Psoas muscle (tissue), 8 donors: ENCODE results near the gene ARHGAP23. TPM values are rescaled to one million over a fixed set of nuclear protein-coding genes. Genes with fewer than 3 reads are reported as not detected.
A peak's percentile ranks its signal among the peaks of the same experiment; 100 is the strongest.

ENCODE experiments used
- ATAC-seq, 4 donors: fragments of 200-7000 bp; cut with Tn5 transposase; one replicate each; pipeline ENCODE4 v1.9.1; 2020; ENCODE audit warnings: moderate library complexity in 3 of 4, mild to moderate bottlenecking in 2 of 4
- DNase-seq, 2 donors: peaks; one replicate each; pipeline ENCODE4 v3.0.0-alpha.2; 2020
- H3K27ac ChIP-seq: fragments of 200-600 bp; one replicate; pipeline ENCODE4 v1.8.0; 2022
- H3K27me3 ChIP-seq, 3 donors: fragments of 200-600 bp in 1 of 3; one replicate each; pipeline versions ENCODE4 v1.6.1 to v1.8.0; 2013 to 2022; ENCODE audit warnings: low read length in 2 of 3, mild to moderate bottlenecking in 2 of 3, moderate library complexity in 1 of 3; ENCODE audit not compliant: insufficient read depth in 3 of 3
- H3K36me3 ChIP-seq, 2 donors: fragments of 200-600 bp in 1 of 2; one replicate each; pipeline versions ENCODE4 v1.6.1 to v1.8.0; 2013 to 2022; ENCODE audit warnings: low read depth in 1 of 2, mild to moderate bottlenecking in 1 of 2, moderate library complexity in 1 of 2; ENCODE audit not compliant: insufficient read depth in 1 of 2
- H3K4me1 ChIP-seq: fragments of 200-600 bp; one replicate; pipeline ENCODE4 v1.8.0; 2022
- H3K4me3 ChIP-seq: fragments of 200-600 bp; one replicate; pipeline ENCODE4 v1.8.0; 2022; ENCODE audit warnings: mild to moderate bottlenecking
- H3K9me3 ChIP-seq: fragments of 200-600 bp; one replicate; pipeline ENCODE4 v1.8.0; 2022
- WGBS, 3 donors: extraction: QIAGEN DNeasy Blood & Tissue Kit; methylation state at CpG; one replicate each; pipeline versions ENCODE4 v1.1.6 to v1.1.7; 2013; 5-methylcytosine and 5-hydroxymethylcytosine counted together
- intact Hi-C, 2 donors: fragments of 100-400 bp; cut with DNase I; formaldehyde crosslinking; loops; one replicate each; pipeline versions ENCODE4 v1.11.0 to v1.14.2; 2022
- polyA plus RNA-seq, 3 donors: library from polyadenylated mRNA; stranded (reverse); fragments of 200-250 nt; gene quantifications; one replicate each; pipeline ENCODE4 v1.2.3, GENCODE V29; 2013
- total RNA-seq, 4 donors: library from RNA; stranded (reverse); fragmentation: NEBNext Ultra II Directional in 2 of 4; extraction: Animal tissue kit (Norgen Biotek cat#: 25700) in 2 of 4; gene quantifications; one replicate each; pipeline versions ENCODE4 v1.2.1 to v1.2.4, GENCODE V29; 2021 to 2023
- TF ChIP-seq, protein P1 (sequence below): fragments of 200-600 bp; IDR thresholded peaks from one replicate; pipeline ENCODE4 v1.8.0; 2022; ENCODE audit warnings: antibody characterized with exemption
- donor health status: healthy with polysubstance abuse.
- donor health status: DM: no; HTN: no; CAD: no; lungs with moderate emphysema.
- donor health status: Bipolar disorder and iron deficiency.
- donor health status: healthy.
- donor health status: DM: yes; HTN: yes; CAD: no.
- donor health status: DM: no; HTN: no; CAD: no.
- donor health status: DM: no; HTN: no; CAD: no.
- donor health status: DM: yes; HTN: yes; CAD: no.

Gene ARHGAP23
- total and polyA plus RNA-seq, 7 donors: 7.6 to 35.8 (median 23.6) TPM

DNA sequence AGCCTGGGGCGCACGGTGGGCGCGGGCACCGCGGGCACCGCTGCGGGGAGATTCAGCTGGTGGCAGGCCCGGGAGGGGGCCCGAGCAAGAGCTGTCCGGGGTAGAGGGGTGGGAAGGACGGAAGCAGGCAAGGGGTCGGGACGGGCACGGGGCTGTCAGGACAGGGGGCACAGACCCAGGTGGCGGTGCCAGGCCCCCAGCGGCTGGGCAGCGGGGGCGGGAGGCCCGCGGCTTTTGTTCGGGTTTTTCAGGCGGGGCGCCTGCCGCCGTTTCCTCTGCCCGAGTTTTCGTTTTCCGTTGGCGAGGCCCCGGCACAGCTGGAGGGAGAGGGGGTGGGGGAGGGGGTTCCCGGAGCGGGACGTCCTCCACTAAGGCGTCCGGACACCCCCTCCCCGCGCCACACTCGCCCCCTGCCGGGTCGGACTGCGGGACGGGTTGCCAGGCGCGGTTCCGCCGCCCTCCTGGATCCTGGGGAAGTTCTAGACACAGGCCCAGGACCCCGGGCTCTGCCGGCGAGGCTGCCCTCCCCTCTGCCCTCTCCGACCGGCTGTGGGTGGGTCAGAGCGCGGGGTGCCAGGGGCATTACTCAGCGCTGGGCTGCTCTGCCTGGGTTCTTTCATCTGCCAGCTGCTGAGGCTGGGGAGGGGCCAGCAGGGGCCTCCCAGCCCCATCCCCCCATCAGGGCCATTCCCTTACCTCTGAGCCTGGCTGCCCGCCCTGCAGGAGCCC is 543 bp downstream of the ARHGAP23 start:
- Histone ChIP-seq H3K36me3 (peaks cover 0 to 3% of the 10 kb centered on the region in 2 donors), H3K27me3 (no peaks in the 10 kb centered on the region), H3K27ac (peak overlapping the region; percentile 91), H3K4me1 (peaks cover 37% of the 10 kb centered on the region), H3K4me3 (peak overlapping the region; percentile 95), H3K9me3 (no peaks in the 10 kb centered on the region)
- ATAC-seq (peak; percentile 78 to 86 (median 83)), DNase-seq (peak; percentile 73 to 86)
- TF ChIP-seq, protein P1, sequence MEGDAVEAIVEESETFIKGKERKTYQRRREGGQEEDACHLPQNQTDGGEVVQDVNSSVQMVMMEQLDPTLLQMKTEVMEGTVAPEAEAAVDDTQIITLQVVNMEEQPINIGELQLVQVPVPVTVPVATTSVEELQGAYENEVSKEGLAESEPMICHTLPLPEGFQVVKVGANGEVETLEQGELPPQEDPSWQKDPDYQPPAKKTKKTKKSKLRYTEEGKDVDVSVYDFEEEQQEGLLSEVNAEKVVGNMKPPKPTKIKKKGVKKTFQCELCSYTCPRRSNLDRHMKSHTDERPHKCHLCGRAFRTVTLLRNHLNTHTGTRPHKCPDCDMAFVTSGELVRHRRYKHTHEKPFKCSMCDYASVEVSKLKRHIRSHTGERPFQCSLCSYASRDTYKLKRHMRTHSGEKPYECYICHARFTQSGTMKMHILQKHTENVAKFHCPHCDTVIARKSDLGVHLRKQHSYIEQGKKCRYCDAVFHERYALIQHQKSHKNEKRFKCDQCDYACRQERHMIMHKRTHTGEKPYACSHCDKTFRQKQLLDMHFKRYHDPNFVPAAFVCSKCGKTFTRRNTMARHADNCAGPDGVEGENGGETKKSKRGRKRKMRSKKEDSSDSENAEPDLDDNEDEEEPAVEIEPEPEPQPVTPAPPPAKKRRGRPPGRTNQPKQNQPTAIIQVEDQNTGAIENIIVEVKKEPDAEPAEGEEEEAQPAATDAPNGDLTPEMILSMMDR: no peak
- 1 to 3% (median 2%) methylated on average over 30 to 56 of the region's 56 CpGs for WGBS, 3 donors
- intact Hi-C loops: loop anchor here (5.0 to 10.0 kb wide), 2 partner anchors 38 to 56 kb away; no protein-coding TSS in a partner anchor

DNA sequence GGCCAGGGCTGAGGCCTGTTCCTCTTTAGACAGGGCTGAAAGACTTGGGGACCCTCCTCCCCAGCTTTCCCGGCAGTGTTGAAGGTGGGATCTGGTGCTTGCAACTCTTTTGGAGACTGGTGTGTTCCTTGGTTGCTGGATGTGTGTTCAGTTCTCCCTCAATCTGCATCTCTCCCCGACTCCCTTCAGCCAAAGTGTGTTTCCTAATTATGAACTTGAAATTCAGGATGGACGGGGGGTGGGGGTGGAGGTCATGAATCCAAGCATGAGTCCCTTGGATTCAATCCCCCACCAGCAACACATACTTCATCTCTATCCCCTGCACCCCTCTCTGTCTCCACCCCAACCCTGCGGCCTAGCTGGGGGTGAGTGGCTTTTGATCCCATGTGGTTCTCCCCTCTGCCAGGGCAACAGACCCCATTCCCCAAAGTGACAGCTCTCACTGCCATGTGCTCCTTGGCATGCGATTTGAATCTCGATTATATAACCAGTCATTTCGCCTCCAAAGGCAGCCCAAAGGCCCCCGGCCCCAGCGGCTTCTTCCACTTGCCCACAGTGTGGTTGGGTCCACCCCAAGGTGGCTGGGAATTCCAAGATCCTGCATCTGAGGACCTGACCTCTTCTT is 1.3 kb downstream of the ARHGAP23 start:
- ATAC-seq (no peak), DNase-seq (no peak)
- Histone ChIP-seq H3K4me3 (peak overlapping the region; percentile 95), H3K27ac (peak overlapping the region; percentile 91), H3K27me3 (no peaks in the 10 kb centered on the region), H3K9me3 (no peaks in the 10 kb centered on the region), H3K4me1 (peaks cover 40% of the 10 kb centered on the region), H3K36me3 (peaks cover 0 to 3% of the 10 kb centered on the region in 2 donors)
- intact Hi-C loops: loop anchor here (5.0 to 10.0 kb wide), 2 partner anchors 38 to 55 kb away; no protein-coding TSS in a partner anchor
- 41 to 48% (median 47%) methylated on average over 9 of the region's 9 CpGs for WGBS, 3 donors
- TF ChIP-seq, protein P1: no peak

- Histone ChIP-seq H3K4me1 (peaks cover 40% of the 10 kb centered on the region), H3K9me3 (no peaks in the 10 kb centered on the region), H3K36me3 (peaks cover 0 to 3% of the 10 kb centered on the region in 2 donors), H3K27me3 (no peaks in the 10 kb centered on the region), H3K27ac (peak overlapping the region; percentile 91), H3K4me3 (peak overlapping the region; percentile 95)
- ATAC-seq (peak; percentile 23 to 61 (median 50)), DNase-seq (no peak)
- TF ChIP-seq, protein P1: no peak
- intact Hi-C loops: no loop called here
- WGBS, 3 donors: 15 to 33% (median 32%) methylated on average over 3 of the region's 3 CpGs
Observed at GRCh38 chr17:38430316-38430715, 2.1 kb downstream of the ARHGAP23 start.

- Histone ChIP-seq H3K4me1 (peaks cover 39% of the 10 kb centered on the region), H3K27me3 (no peaks in the 10 kb centered on the region), H3K27ac (peak overlapping the region; percentile 91), H3K36me3 (peaks cover 0 to 3% of the 10 kb centered on the region in 2 donors), H3K9me3 (no peaks in the 10 kb centered on the region), H3K4me3 (no peak overlapping the region)
- ATAC-seq (no peak), DNase-seq (no peak)
- TF ChIP-seq, protein P1: no peak
- WGBS, 3 donors: 49 to 74% (median 61%) methylated on average over 2 of the region's 2 CpGs
- intact Hi-C loops: no loop called here
Observed at GRCh38 chr17:38430822-38431221, 2.6 kb downstream of the ARHGAP23 start.
